ENCODE measurements around the gene RGS16. TPM values are rescaled to one million over a fixed set of nuclear protein-coding genes. Genes with fewer than 3 reads are reported as not detected.

The RGS16 gene
- total RNA-seq, 1 experiment from 2014 or later = 0.23 TPM

GRCh38 chr1:182652933-182653332 lies 48.7 kb upstream of the RGS16 start:
- CTCF ChIA-PET = interaction anchor here (0.7 kb wide), 1 partner anchor 8 kb away, joined by 3 read pairs; no protein-coding TSS in a partner anchor
- no TSS peak for BruUV-seq (replicated peaks)
- no peaks in the 10 kb centered on the region for H3K36me3 ChIP-seq (ENCODE audit: control insufficient read depth, insufficient read depth, low read length)
- H3K9me3 ChIP-seq (ENCODE audit: control insufficient read depth, insufficient read depth, low read depth, low read length) = no peaks in the 10 kb centered on the region
- ATAC-seq (no peak), DNase-seq (ENCODE audit: low read depth, low spot score) (no peak)
- no peaks in the 10 kb centered on the region for H3K4me1 ChIP-seq (ENCODE audit: control insufficient read depth, insufficient read depth, low read length)
- no peaks in the 10 kb centered on the region for H3K27me3 ChIP-seq (ENCODE audit: control insufficient read depth, insufficient read depth, low read length)
- TF ChIP-seq SIN3A (IDR thresholded peaks at IDR 0.05; ENCODE audit: borderline replicate concordance, insufficient read depth, low read depth, low read length) (no peak), CTCF (IDR thresholded peaks at IDR 0.05) (no peak), TCF7L2 (IDR thresholded peaks at IDR 0.05; ENCODE audit: low read depth, low read length) (no peak), POLR2AphosphoS5 (IDR thresholded peaks at IDR 0.05; ENCODE audit: low read depth, low read length) (no peak), REST (IDR thresholded peaks at IDR 0.05; ENCODE audit: insufficient read depth in 1 of 2, low read depth in 2 of 2, low read length in 1 of 2) (no peak)
- intact Hi-C loops (cut with micrococcal nuclease; ENCODE audit: unreplicated experiment) = no loop called here
- no peak overlapping the region for H3K4me3 ChIP-seq (ENCODE audit: low read depth in 2 of 2, low read length in 2 of 2)
- no peak overlapping the region for H3K27ac ChIP-seq (ENCODE audit: low read length)
- in situ Hi-C loops (cut with HindIII; ENCODE audit: low pct_unique_long_range_greater_than_20kb, low sequenced_read_pairs) = no loop called here
- POLR2A ChIA-PET = no interaction called here

GRCh38 chr1:182651339-182651724 lies 47.1 kb upstream of the RGS16 start:
- Histone ChIP-seq H3K27ac (ENCODE audit: low read length) (no peak overlapping the region), H3K9me3 (ENCODE audit: control insufficient read depth, insufficient read depth, low read depth, low read length) (no peaks in the 10 kb centered on the region), H3K36me3 (ENCODE audit: control insufficient read depth, insufficient read depth, low read length) (no peaks in the 10 kb centered on the region), H3K4me3 (ENCODE audit: low read depth in 2 of 2, low read length in 2 of 2) (no peak overlapping the region), H3K4me1 (ENCODE audit: control insufficient read depth, insufficient read depth, low read length) (no peaks in the 10 kb centered on the region), H3K27me3 (ENCODE audit: control insufficient read depth, insufficient read depth, low read length) (no peaks in the 10 kb centered on the region)
- ATAC-seq = no peak
- CTCF ChIA-PET = no interaction called here
- no peak for TF ChIP-seq TCF7L2 (IDR thresholded peaks at IDR 0.05; ENCODE audit: low read depth, low read length)
- no peak for TF ChIP-seq POLR2AphosphoS5 (IDR thresholded peaks at IDR 0.05; ENCODE audit: low read depth, low read length)
- TF ChIP-seq SIN3A (IDR thresholded peaks at IDR 0.05; ENCODE audit: borderline replicate concordance, insufficient read depth, low read depth, low read length) = no peak
- TF ChIP-seq CTCF (IDR thresholded peaks at IDR 0.05) = no peak
- TF ChIP-seq REST (IDR thresholded peaks at IDR 0.05; ENCODE audit: insufficient read depth in 1 of 2, low read depth in 2 of 2, low read length in 1 of 2) = no peak
- POLR2A ChIA-PET = no interaction called here
- BruUV-seq (replicated peaks) = no TSS peak
- no peak for DNase-seq (ENCODE audit: low read depth, low spot score)
- intact Hi-C loops (cut with micrococcal nuclease; ENCODE audit: unreplicated experiment) (no loop called here), in situ Hi-C loops (cut with HindIII; ENCODE audit: low pct_unique_long_range_greater_than_20kb, low sequenced_read_pairs) (no loop called here)
